ENCODE data around the gene TJP3.

DNA sequence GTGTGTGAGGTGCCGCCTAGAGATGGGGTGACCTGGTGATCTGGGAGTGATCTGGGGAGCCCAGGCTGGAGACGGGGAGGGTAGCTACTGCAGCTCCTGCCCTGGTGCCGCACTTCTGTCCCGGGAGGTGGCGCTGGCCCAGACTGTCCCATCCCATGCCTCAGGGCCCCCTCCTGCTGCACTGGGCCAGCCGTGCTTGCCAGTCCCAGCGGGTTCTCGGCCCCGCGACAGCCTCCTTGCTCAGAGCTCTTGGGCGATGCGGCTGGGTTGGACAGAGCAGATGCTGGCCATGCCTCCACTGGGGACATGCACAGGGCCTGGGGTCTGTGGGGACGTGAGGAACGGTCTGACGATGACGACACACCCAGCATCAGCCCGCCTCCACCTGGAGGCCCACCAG is 61.3 kb downstream of the TJP3 start:
- no peak for TF ChIP-seq CTCF (IDR thresholded peaks at IDR 0.05)
- no peak for TF ChIP-seq POLR2A (IDR thresholded peaks at IDR 0.05)
